NCI-H187 treated with DMSO at 0.1 percent for 48 hours (cell line): ENCODE results near the gene OLFM2.

Source experiments
- DNase-seq: peaks from one replicate; lab custom pipeline; 2025; lab: John Stamatoyannopoulos, UW

The OLFM2 gene

GRCh38 chr19:9906475-9907087 lies 29.7 kb downstream of the OLFM2 start:
- no peak for DNase-seq

GRCh38 chr19:9903336-9903735 lies 33.0 kb downstream of the OLFM2 start:
- no peak for DNase-seq

DNA sequence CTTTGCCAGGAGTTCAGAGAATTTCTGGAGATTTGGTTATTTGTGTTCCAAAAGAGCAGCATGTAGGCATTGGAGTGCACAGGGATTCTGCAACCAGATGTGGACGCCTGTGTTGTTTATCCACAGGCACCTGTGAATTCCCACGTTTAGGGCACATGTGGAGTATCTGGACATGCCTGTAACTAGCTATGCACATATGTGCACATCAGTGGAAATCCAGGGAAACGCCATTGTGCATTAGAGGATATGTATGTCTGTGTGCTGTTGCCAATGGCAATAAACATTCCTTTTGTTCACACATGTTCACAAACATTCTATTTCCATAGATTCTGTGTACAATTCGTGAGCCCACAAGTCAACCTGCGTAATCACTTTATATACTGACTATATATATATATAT lies 34.7 kb downstream of the OLFM2 start:
- DNase-seq, result no peak

DNA sequence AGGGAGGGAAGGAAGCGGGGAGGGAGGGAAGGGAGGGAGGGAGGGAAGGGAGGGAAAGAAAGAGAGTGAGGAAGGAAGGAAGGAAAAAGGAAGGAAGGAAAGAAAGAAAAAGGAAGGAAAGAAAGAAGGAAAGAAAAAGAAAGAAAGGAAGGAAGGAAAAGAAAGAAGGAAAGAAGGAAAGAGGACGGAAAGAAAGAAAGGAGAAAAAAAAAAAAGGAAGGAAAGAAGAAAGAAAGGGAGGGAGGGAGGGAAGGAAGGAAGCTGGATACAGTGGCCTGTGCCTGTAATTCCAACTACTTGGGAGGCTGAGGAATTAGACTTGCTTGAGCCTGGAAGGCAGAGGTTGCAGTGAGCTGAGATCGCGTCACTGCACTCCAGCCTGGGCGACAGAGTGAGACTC lies 35.3 kb downstream of the OLFM2 start:
- no peak for DNase-seq

GRCh38 chr19:9891609-9892373 lies 44.5 kb downstream of the OLFM2 start:
- DNase-seq, result no peak

DNA sequence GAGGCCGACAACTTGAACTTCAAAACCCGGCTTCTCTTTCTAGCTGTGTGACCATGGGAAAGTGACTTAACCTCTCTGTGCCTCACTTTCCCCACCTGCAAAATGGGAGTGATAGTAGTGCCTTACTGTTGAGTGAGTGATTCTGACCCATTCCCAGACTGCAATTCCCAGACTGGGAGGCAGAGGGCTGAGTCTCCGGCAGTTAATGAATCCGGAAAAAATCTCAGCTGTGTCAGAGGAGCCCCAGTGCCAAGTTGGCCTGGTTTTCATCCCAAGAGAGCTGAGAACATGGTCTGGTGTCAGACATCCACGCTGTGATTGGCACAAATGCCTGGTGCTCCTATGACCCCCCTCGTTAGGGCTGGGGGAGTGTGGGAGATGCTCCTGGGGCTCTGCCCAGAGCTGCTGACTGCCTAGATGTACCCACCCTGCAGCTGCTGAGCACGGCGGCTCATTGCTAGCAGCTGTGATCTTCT lies 51.2 kb downstream of the OLFM2 start:
- no peak for DNase-seq

DNA sequence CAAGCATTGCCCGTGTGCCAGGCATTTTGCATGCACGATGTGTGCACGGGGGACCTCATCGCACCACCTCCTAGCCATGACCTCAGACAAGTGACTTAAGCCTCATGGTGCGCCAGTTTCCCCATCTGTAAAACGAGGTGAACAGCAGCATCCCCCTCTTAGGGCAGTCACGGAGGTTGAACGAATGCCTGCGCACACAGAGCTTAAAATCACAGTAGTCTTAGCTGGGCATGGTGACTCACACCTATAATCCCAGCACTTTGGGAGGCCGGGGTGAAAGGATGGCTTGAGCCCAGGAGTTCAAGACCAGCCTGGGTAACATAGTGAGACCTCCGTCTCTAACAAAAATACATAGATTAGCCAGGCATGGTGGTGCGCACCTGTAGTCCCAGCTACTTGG lies 52.6 kb downstream of the OLFM2 start:
- DNase-seq, result no peak

DNA sequence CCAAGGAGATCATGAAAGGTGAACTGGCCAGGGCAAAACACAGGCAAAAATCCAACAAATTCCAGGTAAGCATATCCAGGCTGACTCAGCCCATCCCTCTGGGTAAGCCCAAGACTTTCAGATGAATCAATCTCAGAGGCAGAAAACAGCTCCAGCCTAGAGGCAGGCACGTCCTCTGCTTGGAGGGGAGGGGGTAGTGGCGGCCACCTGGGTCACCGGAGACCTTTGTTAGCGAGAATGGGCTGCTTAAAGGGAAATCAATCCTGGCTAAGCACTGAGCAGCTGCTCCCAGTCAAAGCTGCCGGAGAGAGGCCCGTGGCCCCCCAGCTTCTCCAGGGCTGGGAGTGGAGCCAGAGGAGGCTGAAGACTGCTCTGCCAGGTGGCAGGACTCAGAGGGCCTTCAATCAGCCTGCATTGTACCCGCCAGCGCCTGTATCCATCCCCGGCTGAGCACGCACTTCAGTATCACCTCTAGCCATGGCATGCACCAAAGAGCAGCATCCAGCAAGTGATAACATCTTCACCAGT lies 53.0 kb downstream of the OLFM2 start:
- no peak for DNase-seq

DNA sequence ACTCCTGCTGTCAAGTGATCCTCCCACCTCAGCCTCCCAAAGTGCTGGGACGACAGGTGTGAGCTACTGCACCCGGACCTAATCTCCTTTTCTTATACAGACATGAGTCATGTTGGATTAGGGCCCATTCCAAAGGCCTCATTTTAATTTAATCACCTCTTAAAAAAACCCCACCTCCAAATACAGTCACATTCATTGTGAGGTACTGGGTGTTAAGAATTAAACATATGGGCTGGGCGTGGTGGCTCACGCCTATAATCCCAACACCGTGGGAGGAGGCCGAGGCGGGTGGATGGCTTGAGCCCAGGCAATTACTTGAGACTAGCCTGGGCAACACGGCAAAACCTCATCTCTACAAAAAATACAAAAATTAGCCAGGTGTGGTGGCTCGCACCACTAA lies 54.6 kb downstream of the OLFM2 start:
- DNase-seq, result no peak

DNA sequence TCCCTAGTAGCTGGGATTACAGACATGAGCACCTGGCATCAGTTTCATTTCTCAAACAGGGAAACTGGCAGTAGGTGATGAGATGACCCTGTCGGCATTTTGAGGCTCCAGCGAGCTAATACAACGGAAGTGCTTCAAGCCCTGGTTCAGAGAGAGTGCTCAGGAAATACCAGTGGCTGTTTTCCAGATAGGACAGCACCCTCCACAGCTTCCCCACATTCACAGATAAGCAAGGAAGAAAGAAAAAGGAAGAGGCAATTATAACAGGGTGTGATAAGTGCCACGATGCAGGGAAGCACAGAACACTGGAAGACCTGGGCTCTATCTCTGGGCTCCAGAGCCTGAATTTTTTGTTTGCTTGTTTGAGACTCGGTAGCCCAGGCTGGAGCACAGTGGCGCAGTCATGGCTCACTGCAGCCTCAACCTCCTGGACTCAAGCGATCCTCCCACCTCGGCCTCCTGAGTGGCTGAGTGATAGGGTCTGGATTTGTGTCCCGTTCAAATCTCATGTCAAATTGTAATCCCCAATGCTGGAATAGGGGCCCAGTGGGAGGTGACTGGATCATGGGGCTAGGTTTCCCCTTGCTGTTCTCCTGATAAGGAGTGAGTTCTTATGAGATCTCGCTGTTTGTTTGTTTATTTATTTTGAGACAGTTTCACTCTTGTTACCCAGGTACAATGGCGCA lies 57.7 kb downstream of the OLFM2 start:
- no peak for DNase-seq

- DNase-seq, result no peak
Observed at GRCh38 chr19:9877780-9878510, 58.4 kb downstream of the OLFM2 start.

DNA sequence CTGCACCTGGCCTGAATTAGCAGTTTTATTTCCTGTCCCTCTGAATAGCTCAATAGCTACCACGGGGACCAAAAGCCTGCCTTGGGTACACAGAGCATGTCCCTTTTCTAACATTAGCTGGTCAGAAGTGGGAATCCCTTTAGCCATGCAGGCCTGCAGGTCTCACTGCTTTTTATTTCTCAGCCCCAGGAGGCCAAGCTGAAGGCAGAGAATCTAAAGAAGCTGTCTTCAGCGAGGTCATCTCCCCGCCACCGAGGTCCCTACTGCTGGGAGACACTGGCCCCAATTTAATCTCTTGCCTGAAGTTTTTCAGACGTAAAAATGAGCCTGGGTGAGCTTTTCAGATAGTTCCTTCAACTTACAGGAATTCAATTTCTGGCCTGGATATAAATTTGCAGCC lies 60.5 kb downstream of the OLFM2 start:
- no peak for DNase-seq

DNA sequence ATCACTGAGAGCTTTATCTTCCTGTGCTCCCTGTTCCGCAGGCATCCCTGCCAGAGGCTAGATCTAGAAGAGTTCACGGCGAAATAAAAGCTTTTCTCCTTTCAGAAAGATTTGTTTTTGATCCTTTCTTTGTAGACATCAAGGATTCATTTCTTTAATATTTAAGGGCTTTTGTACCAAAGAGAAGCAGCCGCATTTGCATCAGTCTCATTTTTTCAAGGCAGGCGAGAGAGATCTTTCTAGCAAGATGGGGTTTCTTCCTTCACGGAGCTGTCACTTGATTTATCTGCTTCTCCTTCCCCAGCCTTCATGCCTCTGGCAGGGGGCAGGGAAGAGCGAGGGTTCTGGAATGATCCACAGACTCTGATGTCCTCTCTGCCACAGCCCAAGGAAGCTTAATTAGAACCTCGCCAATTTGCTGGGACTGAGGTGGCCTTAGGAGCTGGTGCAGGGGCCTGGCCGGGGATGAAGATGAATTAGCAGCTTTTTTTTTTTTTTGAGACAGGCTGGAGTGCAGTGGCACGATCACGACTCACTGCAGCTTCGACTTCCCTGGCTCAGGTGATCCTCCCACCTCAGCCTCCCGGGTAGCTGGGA lies 61.2 kb downstream of the OLFM2 start:
- no peak for DNase-seq

DNA sequence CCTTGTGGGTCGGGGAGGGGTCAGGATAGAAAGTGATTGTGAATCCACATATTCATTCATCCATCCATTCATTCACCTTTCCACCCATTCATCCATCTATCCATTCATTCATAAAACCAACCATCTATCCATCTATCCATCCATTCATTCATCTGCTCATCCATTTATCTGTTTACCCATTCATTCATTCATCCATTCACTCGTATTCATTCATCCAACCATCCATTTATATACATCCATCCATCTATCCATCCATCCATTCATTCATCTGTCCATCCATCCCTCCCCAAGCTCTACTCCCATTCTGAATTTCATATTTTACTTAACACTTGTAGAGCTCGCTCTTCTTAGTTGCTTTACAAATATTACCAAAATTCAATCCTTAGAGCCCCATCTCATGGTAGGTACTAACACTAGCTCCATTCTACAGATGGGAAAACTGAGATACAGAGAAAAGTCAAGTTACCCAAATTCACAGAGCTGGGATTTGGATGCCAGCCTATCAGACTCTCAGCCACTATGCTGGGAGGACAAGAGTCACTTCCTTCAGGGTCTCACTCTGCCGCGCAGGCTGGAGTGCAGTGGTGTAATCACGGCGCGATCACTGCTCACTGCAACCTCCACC lies 63.6 kb downstream of the OLFM2 start:
- DNase-seq, result no peak

DNA sequence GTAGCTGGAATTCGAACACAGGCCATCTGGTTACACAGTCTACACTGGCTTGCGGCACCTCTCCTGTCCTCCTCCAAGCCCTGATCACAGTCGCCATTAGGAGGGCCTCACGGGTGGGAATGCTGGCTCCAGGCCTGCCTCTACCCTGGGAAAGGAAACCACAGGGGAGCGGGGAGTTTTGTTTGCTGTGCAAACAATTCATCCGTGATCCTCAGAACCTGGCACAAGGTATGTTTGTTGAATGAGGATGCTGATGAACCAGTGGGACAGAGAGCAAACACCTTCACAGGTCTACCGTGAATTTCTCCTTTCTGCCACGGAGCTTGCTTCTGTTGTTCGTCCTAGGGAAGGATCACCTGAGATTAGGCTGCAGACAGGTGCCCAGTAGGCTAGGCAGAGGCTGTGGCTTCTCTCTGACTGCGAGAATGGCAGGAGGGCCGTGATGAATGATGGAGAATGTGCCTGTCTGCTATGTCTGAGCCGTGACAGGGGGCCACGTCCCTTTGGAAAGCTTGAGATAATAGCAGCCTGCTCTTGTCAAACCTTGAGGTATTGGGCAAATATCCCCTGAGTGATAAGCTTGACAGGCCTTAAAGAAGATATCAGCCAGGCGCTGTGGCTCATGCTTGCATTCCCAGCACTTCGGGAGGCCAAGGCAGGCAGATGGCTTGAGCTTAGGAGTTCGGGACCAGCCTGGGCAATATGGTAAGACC lies 64.5 kb downstream of the OLFM2 start:
- no peak for DNase-seq

DNA sequence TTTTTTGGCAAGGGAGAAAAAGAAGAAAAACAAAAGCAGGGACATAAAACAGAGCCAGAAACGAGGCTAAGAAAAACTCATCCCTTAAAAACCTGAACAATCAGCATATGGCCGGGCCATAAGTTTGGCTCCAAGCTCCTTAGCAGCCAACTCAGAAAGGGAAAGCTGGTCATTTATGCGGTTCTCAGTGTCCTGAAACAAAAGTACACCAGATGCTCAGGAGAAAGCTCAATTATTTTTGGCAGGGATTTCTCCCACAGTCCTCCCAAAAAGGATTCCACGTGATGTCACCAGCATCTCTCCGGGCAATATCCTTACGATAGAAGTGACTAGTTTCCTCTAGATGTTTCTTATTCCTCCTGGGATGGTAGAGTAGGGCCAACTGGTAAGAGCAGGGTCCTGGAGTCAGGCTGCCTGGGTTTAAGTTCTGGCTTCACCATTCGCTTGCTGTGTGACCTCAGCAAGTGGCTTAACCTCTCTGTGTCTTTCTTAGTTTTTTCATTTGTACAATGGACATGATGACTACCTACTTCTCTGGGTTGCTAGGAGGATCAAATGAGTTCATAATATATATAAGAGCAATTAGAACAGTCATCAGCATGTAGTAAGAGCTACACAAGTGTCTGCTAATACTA lies 67.2 kb downstream of the OLFM2 start:
- DNase-seq, result no peak

DNA sequence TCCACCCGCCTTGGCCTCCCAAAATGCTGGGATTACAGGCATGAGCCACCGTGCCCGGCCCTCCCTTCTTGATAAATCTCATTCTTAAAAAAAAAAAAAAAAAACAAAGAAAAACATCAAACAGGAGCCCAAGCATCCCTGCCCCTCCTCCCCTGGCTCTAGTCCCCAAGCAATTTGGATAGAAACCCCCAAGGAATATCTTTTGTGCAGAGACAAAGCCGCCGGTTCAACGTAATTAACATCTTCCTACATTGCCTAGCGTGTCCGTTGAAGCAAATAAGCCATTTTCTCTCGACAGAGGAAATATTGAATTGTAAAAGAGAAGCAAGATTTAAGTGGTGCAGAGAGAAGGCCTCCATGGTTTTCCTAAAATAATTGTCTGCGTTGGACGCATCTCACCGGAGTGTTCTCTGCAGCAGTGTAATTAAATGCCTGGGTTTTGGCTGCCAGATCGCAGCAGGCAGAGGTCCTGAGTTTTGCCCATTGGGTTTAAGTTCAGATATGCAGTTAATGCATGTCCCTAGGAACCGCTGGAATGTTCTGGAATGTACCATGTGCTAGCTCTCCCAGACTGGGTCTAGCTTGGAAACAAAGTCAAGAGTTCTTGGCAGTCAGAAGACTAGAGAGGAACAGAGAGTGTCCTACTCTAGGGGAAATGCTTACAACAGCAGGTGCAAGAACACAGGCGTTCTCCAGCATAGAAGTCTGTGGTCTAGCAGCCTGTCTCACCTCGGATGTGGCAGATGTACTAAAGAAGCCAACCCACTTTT lies 70.4 kb downstream of the OLFM2 start:
- DNase-seq, result no peak

GRCh38 chr19:9863759-9864158 lies 72.6 kb downstream of the OLFM2 start:
- DNase-seq, result no peak

- no peak for DNase-seq
Observed at GRCh38 chr19:9862938-9863337, 73.4 kb downstream of the OLFM2 start.
